Measurements from ENCODE around the gene TADA3.

The TADA3 gene

GRCh38 chr3:9730657-9731205 lies 61.5 kb downstream of the TADA3 start:
- peak; percentile 85 for DNase-seq

Data from right kidney (tissue), 1 donor.